HepG2 (cell line): ENCODE measurements around the gene TIMM8B. TPM values are rescaled to one million over a fixed set of nuclear protein-coding genes. Genes with fewer than 3 reads are reported as not detected.

Experiments used
- ATAC-seq: fragments of 200-7000 bp; cut with Tn5 transposase; 3 replicates; pipeline ENCODE4 v1.9.1; 2020; ENCODE audit warnings: mild to moderate bottlenecking, moderate library complexity
- BruUV-seq: library from RNA; stranded (reverse); fragments of 400-500 nt; replicated peaks from 2 replicates; lab custom pipeline; 2021; lab: Mats Ljungman, UMichigan
- CTCF ChIA-PET: fragments of 300-600 bp; formaldehyde crosslinking; extraction: SDS; loops from one replicate; lab custom pipeline; 2021; ENCODE audit warnings: low total read pairs, inconsistent platforms, low intra/inter-chr PET ratio; lab: Yijun Ruan, JAX
- POLR2A ChIA-PET: fragments of 350-600 bp; sonication (Branson Sonifier 250); formaldehyde crosslinking; loops from one replicate; lab custom pipeline; 2020; ENCODE audit warnings: antibody characterized with exemption, inconsistent platforms; lab: Yijun Ruan, JAX
- DNase-seq: peaks from one replicate; pipeline ENCODE4 v3.0.0-alpha.2; 2015; ENCODE audit warnings: low spot score
- FAIRE-seq: peaks from 3 replicates; lab custom pipeline; 2011; peaks lifted over from hg19 to GRCh38; lab: Jason Lieb, UNC
- H2AFZ ChIP-seq: one replicate; pipeline ENCODE4 v1.6.1; 2011; ENCODE audit warnings: low read length, inconsistent platforms
- H3K27ac ChIP-seq: fragments of 300-600 bp; 3 replicates; pipeline ENCODE4 v1.8.0; 2011; ENCODE audit warnings: mixed run types, mild to moderate bottlenecking, mixed read lengths, low read length, inconsistent platforms; ENCODE audit not compliant: insufficient read depth; ENCODE audit errors: extremely low read length
- H3K27me3 ChIP-seq, 2 experiments: fragments of 200-600 bp in 1 of 2; 2 replicates in 1 of 2; 3 replicates in 1 of 2; pipeline versions ENCODE4 v1.6.0 to v1.8.0; 2011; ENCODE audit warnings: low read length in 2 of 2, mild to moderate bottlenecking in 2 of 2, moderate library complexity in 2 of 2, inconsistent platforms in 1 of 2; ENCODE audit not compliant: insufficient read depth in 2 of 2, control insufficient read depth in 1 of 2
- H3K36me3 ChIP-seq, 2 experiments: fragments of 200-600 bp in 1 of 2; replicated peaks in 1 of 2; 2 replicates in 1 of 2; 3 replicates in 1 of 2; pipeline versions ENCODE4 v1.5.1 to v1.8.0; 2011; ENCODE audit warnings: low read length in 2 of 2, inconsistent platforms in 1 of 2; ENCODE audit not compliant: insufficient read depth in 2 of 2, control insufficient read depth in 1 of 2
- H3K4me1 ChIP-seq: 2 replicates; pipeline ENCODE4 v1.5.1; 2012; ENCODE audit warnings: low read length, inconsistent platforms; ENCODE audit not compliant: insufficient read depth
- H3K4me2 ChIP-seq: 2 replicates; pipeline ENCODE4 v1.6.0; 2011; ENCODE audit warnings: low read depth, low read length, inconsistent platforms
- H3K4me3 ChIP-seq, 3 experiments: fragments of 200-600 bp in 1 of 3; sonication (generic), shearing (Covaris generic) in 1 of 3; replicated peaks in 1 of 3; 2 replicates each; pipeline ENCODE4 v1.5.1; 2011 to 2016; ENCODE audit warnings: low read length in 3 of 3, inconsistent platforms in 2 of 3, low read depth in 2 of 3, mild to moderate bottlenecking in 2 of 3, control low read depth in 1 of 3, mixed read lengths in 1 of 3; ENCODE audit not compliant: insufficient read depth in 1 of 3
- H3K79me2 ChIP-seq: one replicate; pipeline ENCODE4 v1.6.1; 2011; ENCODE audit warnings: low read length, inconsistent platforms; ENCODE audit not compliant: insufficient read depth
- H3K9ac ChIP-seq: 2 replicates; pipeline ENCODE4 v1.6.0; 2011; ENCODE audit warnings: mild to moderate bottlenecking, low read depth, low read length, inconsistent platforms; ENCODE audit not compliant: insufficient read depth
- H3K9me3 ChIP-seq: 2 replicates; pipeline ENCODE4 v1.5.1; 2012; ENCODE audit warnings: mild to moderate bottlenecking, low read length
- H4K20me1 ChIP-seq: 2 replicates; pipeline ENCODE4 v1.6.0; 2011; ENCODE audit warnings: inconsistent platforms, mild to moderate bottlenecking, low read length, moderate library complexity; ENCODE audit not compliant: insufficient read depth
- GTF3A ChIP-seq: sonication (generic); formaldehyde crosslinking; conservative IDR thresholded peaks from 2 replicates; pipeline ENCODE4 v1.4.0; 2020; ENCODE audit warnings: mild to moderate bottlenecking, missing genetic modification reagents
- SNAPC4 ChIP-seq: sonication (generic); formaldehyde crosslinking; IDR thresholded peaks from 2 replicates; pipeline ENCODE4 v1.4.0; 2020; ENCODE audit warnings: mild to moderate bottlenecking, missing genetic modification reagents
- TRIM24 ChIP-seq: sonication (generic); formaldehyde crosslinking; IDR thresholded peaks from 2 replicates; pipeline ENCODE4 v1.8.0; 2022; ENCODE audit warnings: mild to moderate bottlenecking, missing genetic modification reagents
- ZNF318 ChIP-seq: sonication (generic); formaldehyde crosslinking; IDR thresholded peaks from 2 replicates; pipeline ENCODE4 v1.4.0; 2020; ENCODE audit warnings: mild to moderate bottlenecking, missing genetic modification reagents
- ZNF570 ChIP-seq: sonication (generic); formaldehyde crosslinking; IDR thresholded peaks from 2 replicates; pipeline ENCODE4 v1.4.0; 2020; ENCODE audit warnings: mild to moderate bottlenecking, missing genetic modification reagents, borderline replicate concordance
- ZSCAN30 ChIP-seq: sonication (generic); formaldehyde crosslinking; IDR thresholded peaks from 2 replicates; pipeline ENCODE4 v1.5.0; 2020; ENCODE audit warnings: mild to moderate bottlenecking, missing genetic modification reagents
- WGBS: methylation state at CpG from one replicate; pipeline ENCODE4 v1.1.6; 2017; ENCODE audit warnings: low lambda C conversion rate; 5-methylcytosine and 5-hydroxymethylcytosine counted together
- in situ Hi-C: cut with HindIII; loops from 2 replicates; pipeline ENCODE4 v1.10.0; 2017; ENCODE audit warnings: low pct_unique_long_range_greater_than_20kb; ENCODE audit not compliant: extremely low pct_ligation_motif_present
- intact Hi-C: fragments of 100-400 bp; cut with micrococcal nuclease; formaldehyde crosslinking; loops from one replicate; pipeline ENCODE4 v1.10.0; 2022; ENCODE audit not compliant: unreplicated experiment
- polyA plus RNA-seq, 8 experiments: library from polyadenylated mRNA; depleted of rRNA in 3 of 8; stranded (reverse) in 7 of 8; unstranded in 1 of 8; fragments of >200 nt; fragmentation: Illumina TruSeq in 4 of 8; extraction: Trizol in 4 of 8; gene quantifications; 2 replicates each; pipeline versions ENCODE4 v1.2.1 to v1.2.3, GENCODE V29; 2011 to 2016; ENCODE audit warnings: low read depth in 4 of 8, missing spikeins in 1 of 8, mixed read lengths in 1 of 8; ENCODE audit not compliant: insufficient read depth in 1 of 8
- total RNA-seq, 5 experiments: library from RNA; depleted of rRNA; stranded (reverse); fragments of >200 nt; fragmentation: Illumina TruSeq; extraction: Trizol; gene quantifications; 2 replicates each; pipeline ENCODE4 v1.2.3, GENCODE V29; 2016; ENCODE audit warnings: low read depth in 1 of 5

TIMM8B gene
- total and polyA plus RNA-seq, 2 of the 13 experiments (the other 11 are each of a cell fraction or from before 2014, with no cell fraction given) = 84.5 to 98.3 TPM

- POLR2A ChIA-PET = interaction anchor here (1.1 kb wide), 3 partner anchors 10 to 100 kb away, joined by 3 to 4 read pairs (median 3); no protein-coding TSS in a partner anchor
- intact Hi-C loops = loop anchor here (1.0 kb wide), 2 partner anchors 62 to 167 kb away; partner anchors contain the start of gene BCO2
- Histone ChIP-seq H3K27me3 (no peaks in the 10 kb centered on the region), H4K20me1 (no peaks in the 10 kb centered on the region), H3K27ac (no peak overlapping the region), H3K79me2 (no peaks in the 10 kb centered on the region), H3K4me1 (peaks cover 5% of the 10 kb centered on the region; the same call in 1 of the 2 replicates), H2AFZ (no peak overlapping the region), H3K36me3 (no peaks in the 10 kb centered on the region), H3K4me3 (peak overlapping the region in 1 of 3 experiments; percentile 34; a peak in 1 of 6 replicates), H3K9ac (no peak overlapping the region), H3K9me3 (no peaks in the 10 kb centered on the region), H3K4me2 (peak overlapping the region; percentile 39; the same call in 1 of the 2 replicates)
- peak; percentile 58; the same call in 1 of the 3 replicates for ATAC-seq
- in situ Hi-C loops = loop anchor here (5.0 to 10.0 kb wide), 2 partner anchors 64 to 171 kb away; partner anchors contain the start of gene BCO2
- WGBS = 36% methylated on average over 6 of the region's 6 CpGs
- FAIRE-seq = peak; percentile 72
- DNase-seq = peak; percentile 54
- BruUV-seq = no TSS peak
- CTCF ChIA-PET = interaction anchor here (2.1 to 2.3 kb wide), 2 partner anchors 61 to 166 kb away, joined by 10 to 25 read pairs; partner anchors contain the start of gene BCO2
- TF ChIP-seq ZNF318 (CRISPR knock-in tag) = no peak
- TF ChIP-seq GTF3A (CRISPR knock-in tag) = no peak
- TF ChIP-seq ZNF570 (CRISPR knock-in tag) = no peak
- TF ChIP-seq SNAPC4 = no peak
- 0 out of 2 replicates have a peak, but pooled peaks have one; percentile 37 for TF ChIP-seq TRIM24 (CRISPR knock-in tag)
- TF ChIP-seq ZSCAN30 (CRISPR knock-in tag) = no peak
Measured at GRCh38 chr11:112113539-112114457, 27.2 kb upstream of the TIMM8B start.
